ENCODE data around the gene PRND.

GRCh38 chr20:4694076-4694475, 27.6 kb upstream of the PRND start:
- TF ChIP-seq CTCF (IDR thresholded peaks at IDR 0.05; ENCODE audit: insufficient read depth, low read depth, low read length): no peak
- no peak for TF ChIP-seq EZH2 (IDR thresholded peaks at IDR 0.05; ENCODE audit: insufficient read depth, low read length)
